SK-N-SH (cell line): ENCODE results near the gene FHOD3.

Source experiments
- CHD2 ChIP-seq: fragments of 150-350 bp; IDR thresholded peaks from 2 replicates; pipeline ENCODE4 v1.6.1; 2018; ENCODE audit warnings: low read length; ENCODE audit not compliant: partially characterized antibody
- CTCF ChIP-seq: fragments of 200-600 bp; sonication (generic); IDR thresholded peaks from 2 replicates; pipeline ENCODE4 v1.6.1; 2017; ENCODE audit warnings: antibody characterized with exemption, mild to moderate bottlenecking, moderate library complexity
- EP300 ChIP-seq, 2 experiments: IDR thresholded peaks; 2 replicates each; pipeline versions ENCODE4 v1.4.0 to v1.6.1; 2012; ENCODE audit warnings: borderline replicate concordance in 1 of 2, low read depth in 1 of 2, low read length in 1 of 2
- EZH2phosphoT487 ChIP-seq: fragments of 200-600 bp; sonication (generic); IDR thresholded peaks from 2 replicates; pipeline ENCODE4 v1.6.1; 2017; ENCODE audit warnings: low read depth, mixed run types, mild to moderate bottlenecking, antibody characterized with exemption, moderate library complexity, borderline replicate concordance
- FOSL2 ChIP-seq: IDR thresholded peaks from 2 replicates; pipeline ENCODE4 v1.4.0; 2012; ENCODE audit warnings: low read depth, mild to moderate bottlenecking, moderate library complexity, borderline replicate concordance
- GABPA ChIP-seq: IDR thresholded peaks from 2 replicates; pipeline ENCODE4 v1.4.0; 2012; ENCODE audit warnings: low read depth, mild to moderate bottlenecking
- IRF3 ChIP-seq: fragments of 150-350 bp; IDR thresholded peaks from 2 replicates; pipeline ENCODE4 v1.6.1; 2016; ENCODE audit warnings: mild to moderate bottlenecking, low read depth, low read length
- JUND ChIP-seq: IDR thresholded peaks from 2 replicates; pipeline ENCODE4 v1.4.0; 2012
- MAX ChIP-seq: IDR thresholded peaks from 2 replicates; pipeline ENCODE4 v1.4.0; 2012; ENCODE audit warnings: low read depth
- POLR2AphosphoS5 ChIP-seq: IDR thresholded peaks from 2 replicates; pipeline ENCODE4 v1.6.1; 2012; ENCODE audit warnings: low read depth, low read length
- RCOR1 ChIP-seq: fragments of 150-350 bp; IDR thresholded peaks from 2 replicates; pipeline ENCODE4 v1.6.1; 2017; ENCODE audit warnings: antibody characterized with exemption, low read length
- SIN3A ChIP-seq: IDR thresholded peaks from 2 replicates; pipeline ENCODE4 v1.6.1; 2012; ENCODE audit warnings: low read depth, mild to moderate bottlenecking, low read length, moderate library complexity, borderline replicate concordance
- TCF12 ChIP-seq: IDR thresholded peaks from 2 replicates; pipeline ENCODE4 v1.4.0; 2012
- ZBTB33 ChIP-seq: IDR thresholded peaks from 2 replicates; pipeline ENCODE4 v1.4.0; 2012; ENCODE audit warnings: low read depth, borderline replicate concordance

- TF ChIP-seq GABPA = no peak
- TF ChIP-seq CTCF = no peak
- TF ChIP-seq EP300 (IDR thresholded peaks at IDR 0.05; ENCODE audit: borderline replicate concordance in 1 of 2, low read depth in 1 of 2, low read length in 1 of 2) = no peak
- TF ChIP-seq POLR2AphosphoS5 = no peak
- TF ChIP-seq MAX = no peak
- TF ChIP-seq JUND = no peak
- no peak for TF ChIP-seq EZH2phosphoT487
- no peak for TF ChIP-seq SIN3A
- no peak for TF ChIP-seq FOSL2
- TF ChIP-seq RCOR1 = no peak
- no peak for TF ChIP-seq IRF3
- no peak for TF ChIP-seq TCF12
- no peak for TF ChIP-seq ZBTB33
- no peak for TF ChIP-seq CHD2
These were observed 521.1 kb downstream of the FHOD3 start for GRCh38 chr18:36818652-36819051.
